ENCODE results near the gene HSD11B1.
A peak's percentile ranks its signal among the peaks of the same experiment; 100 is the strongest.

Gene HSD11B1

GRCh38 chr1:209723756-209724693 is 19.4 kb downstream of the HSD11B1 start:
- DNase-seq (ENCODE audit: low read depth in 2 of 2, low spot score in 1 of 2), result no peak

- DNase-seq (ENCODE audit: low read depth in 2 of 2, low spot score in 1 of 2), result no peak
Measured at GRCh38 chr1:209727286-209727685, 22.6 kb downstream of the HSD11B1 start.

- no peak for DNase-seq (ENCODE audit: low read depth in 2 of 2, low spot score in 1 of 2)
Measured at GRCh38 chr1:209727785-209728184, 23.1 kb downstream of the HSD11B1 start.

GRCh38 chr1:209728466-209728865 is 23.8 kb downstream of the HSD11B1 start:
- no peak for DNase-seq (ENCODE audit: low read depth in 2 of 2, low spot score in 1 of 2)

GRCh38 chr1:209729436-209729835 is 24.8 kb downstream of the HSD11B1 start:
- no peak for DNase-seq (ENCODE audit: low read depth in 2 of 2, low spot score in 1 of 2)

- DNase-seq (ENCODE audit: low read depth in 2 of 2, low spot score in 1 of 2), result no peak
Measured at GRCh38 chr1:209732725-209733124, 28.1 kb downstream of the HSD11B1 start.

GRCh38 chr1:209733409-209734192 is 29.0 kb downstream of the HSD11B1 start:
- no peak for DNase-seq (ENCODE audit: low read depth in 2 of 2, low spot score in 1 of 2)

- no peak for DNase-seq (ENCODE audit: low read depth in 2 of 2, low spot score in 1 of 2)
Measured at GRCh38 chr1:209736490-209737117, 32.0 kb downstream of the HSD11B1 start.

- no peak for DNase-seq (ENCODE audit: low read depth in 2 of 2, low spot score in 1 of 2)
Measured at GRCh38 chr1:209737118-209737505, 32.5 kb downstream of the HSD11B1 start.

- DNase-seq (ENCODE audit: low read depth in 2 of 2, low spot score in 1 of 2), result no peak
Measured at GRCh38 chr1:209738270-209738669, 33.6 kb downstream of the HSD11B1 start.

- no peak for DNase-seq (ENCODE audit: low read depth in 2 of 2, low spot score in 1 of 2)
Measured at GRCh38 chr1:209741193-209741592, 36.5 kb downstream of the HSD11B1 start.

GRCh38 chr1:209741889-209742288 is 37.2 kb downstream of the HSD11B1 start:
- no peak for DNase-seq (ENCODE audit: low read depth in 2 of 2, low spot score in 1 of 2)

GRCh38 chr1:209742409-209743144 is 37.9 kb downstream of the HSD11B1 start:
- DNase-seq (ENCODE audit: low read depth in 2 of 2, low spot score in 1 of 2), result no peak

- no peak for DNase-seq (ENCODE audit: low read depth in 2 of 2, low spot score in 1 of 2)
Measured at GRCh38 chr1:209743145-209743482, 38.5 kb downstream of the HSD11B1 start.

- no peak for DNase-seq (ENCODE audit: low read depth in 2 of 2, low spot score in 1 of 2)
Measured at GRCh38 chr1:209746451-209747165, 42.0 kb downstream of the HSD11B1 start.

GRCh38 chr1:209747580-209748262 is 43.1 kb downstream of the HSD11B1 start:
- DNase-seq (ENCODE audit: low read depth in 2 of 2, low spot score in 1 of 2), result peak; percentile 46 to 65

- no peak for DNase-seq (ENCODE audit: low read depth in 2 of 2, low spot score in 1 of 2)
Measured at GRCh38 chr1:209748620-209749019, 44.0 kb downstream of the HSD11B1 start.

GRCh38 chr1:209749205-209749604 is 44.6 kb downstream of the HSD11B1 start:
- DNase-seq (ENCODE audit: low read depth in 2 of 2, low spot score in 1 of 2), result no peak

GRCh38 chr1:209749670-209750323 is 45.2 kb downstream of the HSD11B1 start:
- DNase-seq (ENCODE audit: low read depth in 2 of 2, low spot score in 1 of 2), result no peak
